ENCODE data around the gene C11orf68. TPM values are rescaled to one million over a fixed set of nuclear protein-coding genes. Genes with fewer than 3 reads are reported as not detected.

The C11orf68 gene
- total RNA-seq, 1 donor from 2014 or later, result 6.9 TPM

DNA sequence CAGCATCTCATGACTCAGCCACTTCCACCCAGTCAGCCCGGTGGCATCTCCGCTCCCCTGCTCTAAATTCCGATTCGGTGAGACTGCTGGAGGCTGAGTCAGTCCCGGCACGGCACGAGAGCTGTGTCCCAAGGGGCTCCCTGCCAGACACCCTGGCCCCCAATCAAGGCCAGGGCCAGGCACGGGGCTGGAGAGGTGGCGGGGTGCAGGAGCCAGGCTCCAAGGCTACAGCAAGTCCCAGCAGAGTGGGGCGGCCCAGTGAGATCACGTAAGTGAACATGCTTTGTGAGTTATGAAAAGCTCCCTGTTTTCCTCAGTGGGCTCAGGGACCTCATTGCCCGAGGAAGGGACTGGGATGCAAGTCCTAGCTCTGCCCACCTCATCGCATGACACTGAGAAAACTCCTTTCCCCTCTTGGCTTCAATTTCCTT lies 3.0 kb downstream of the C11orf68 start:
- TF ChIP-seq EZH2 (IDR thresholded peaks at IDR 0.05) (no peak), EZH2phosphoT487 (IDR thresholded peaks at IDR 0.05) (no peak)
- TF ChIP-seq, protein P1, sequence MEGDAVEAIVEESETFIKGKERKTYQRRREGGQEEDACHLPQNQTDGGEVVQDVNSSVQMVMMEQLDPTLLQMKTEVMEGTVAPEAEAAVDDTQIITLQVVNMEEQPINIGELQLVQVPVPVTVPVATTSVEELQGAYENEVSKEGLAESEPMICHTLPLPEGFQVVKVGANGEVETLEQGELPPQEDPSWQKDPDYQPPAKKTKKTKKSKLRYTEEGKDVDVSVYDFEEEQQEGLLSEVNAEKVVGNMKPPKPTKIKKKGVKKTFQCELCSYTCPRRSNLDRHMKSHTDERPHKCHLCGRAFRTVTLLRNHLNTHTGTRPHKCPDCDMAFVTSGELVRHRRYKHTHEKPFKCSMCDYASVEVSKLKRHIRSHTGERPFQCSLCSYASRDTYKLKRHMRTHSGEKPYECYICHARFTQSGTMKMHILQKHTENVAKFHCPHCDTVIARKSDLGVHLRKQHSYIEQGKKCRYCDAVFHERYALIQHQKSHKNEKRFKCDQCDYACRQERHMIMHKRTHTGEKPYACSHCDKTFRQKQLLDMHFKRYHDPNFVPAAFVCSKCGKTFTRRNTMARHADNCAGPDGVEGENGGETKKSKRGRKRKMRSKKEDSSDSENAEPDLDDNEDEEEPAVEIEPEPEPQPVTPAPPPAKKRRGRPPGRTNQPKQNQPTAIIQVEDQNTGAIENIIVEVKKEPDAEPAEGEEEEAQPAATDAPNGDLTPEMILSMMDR (IDR thresholded peaks at IDR 0.05), result no peak
- Histone ChIP-seq H3K4me3 (no peak overlapping the region), H3K9ac (no peak overlapping the region), H3F3A (ENCODE audit: low read depth) (no peaks in the 10 kb centered on the region), H3K27ac (no peak overlapping the region), H3K4me1 (peaks cover 10% of the 10 kb centered on the region), H3K9me3 (ENCODE audit: low read depth) (no peaks in the 10 kb centered on the region), H3K4me2 (no peak overlapping the region), H3K36me3 (no peaks in the 10 kb centered on the region), H2AFZ (replicated peaks) (no peak overlapping the region), H4K20me1 (ENCODE audit: low read depth) (peaks cover 9% of the 10 kb centered on the region), H3K79me2 (ENCODE audit: low read depth) (peaks cover 21% of the 10 kb centered on the region), H3K27me3 (no peaks in the 10 kb centered on the region)
- Mint-ChIP-seq H3K27me3 (ENCODE audit: insufficient read depth, low read depth) (peaks cover 3% of the 10 kb centered on the region), H3K4me3 (peak overlapping the region; percentile 92), H3K36me3 (peaks cover 5% of the 10 kb centered on the region), H3K4me1 (peaks cover 30% of the 10 kb centered on the region), H3K9me3 (no peaks in the 10 kb centered on the region), H3K27ac (no peak overlapping the region)
- no peak for DNase-seq (ENCODE audit: low spot score)

DNA sequence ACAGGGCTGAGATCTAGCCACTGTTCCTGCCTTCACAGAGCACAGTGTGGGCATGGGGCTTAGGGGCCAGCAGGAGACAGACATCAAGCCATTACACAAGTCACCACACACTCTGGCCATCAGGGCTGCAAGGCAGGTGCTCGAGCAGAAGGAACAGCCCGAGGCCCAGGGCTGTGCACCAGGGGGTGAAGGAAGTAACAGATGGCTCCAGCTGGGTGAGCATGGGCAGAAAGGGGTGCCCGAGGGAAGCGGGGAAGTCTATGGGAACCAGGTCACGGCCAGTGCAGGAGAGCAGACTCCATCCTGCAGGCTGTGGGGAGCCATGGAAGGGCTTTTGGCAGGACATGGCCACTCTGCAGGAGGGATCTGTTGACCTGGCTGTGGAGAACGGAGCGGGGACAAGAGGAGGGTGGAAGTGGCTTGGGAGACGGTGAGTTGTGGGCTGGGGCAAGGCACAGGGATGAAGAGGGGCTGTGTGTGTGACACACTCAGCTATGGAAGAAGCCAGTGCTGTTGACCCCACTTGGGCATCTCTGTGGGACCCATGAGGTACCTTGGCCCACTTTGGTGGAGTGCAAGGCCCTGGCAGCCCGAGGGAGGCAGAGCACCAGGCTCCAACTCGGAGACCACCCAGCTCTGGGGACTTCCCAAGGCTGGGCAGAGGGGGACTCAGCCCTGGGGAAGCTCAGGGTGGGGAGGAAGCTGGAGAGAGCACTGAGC lies 3.6 kb downstream of the C11orf68 start:
- peaks cover 18% of the 10 kb centered on the region for H3K79me2 ChIP-seq (ENCODE audit: low read depth)
- no peak overlapping the region for H3K27ac ChIP-seq
- peaks cover 24% of the 10 kb centered on the region for H3K4me1 Mint-ChIP-seq
- no peak overlapping the region for H3K4me2 ChIP-seq
- H3K36me3 Mint-ChIP-seq, result peaks cover 5% of the 10 kb centered on the region
- H3K4me3 ChIP-seq, result no peak overlapping the region
- peaks cover 3% of the 10 kb centered on the region for H3K27me3 Mint-ChIP-seq (ENCODE audit: insufficient read depth, low read depth)
- H3F3A ChIP-seq (ENCODE audit: low read depth), result peaks cover 3% of the 10 kb centered on the region
- H2AFZ ChIP-seq (replicated peaks), result no peak overlapping the region
- H3K9me3 Mint-ChIP-seq, result no peaks in the 10 kb centered on the region
- DNase-seq (ENCODE audit: low spot score), result no peak
- H3K4me1 ChIP-seq, result peaks cover 7% of the 10 kb centered on the region
- H3K27me3 ChIP-seq, result no peaks in the 10 kb centered on the region
- no peaks in the 10 kb centered on the region for H3K9me3 ChIP-seq (ENCODE audit: low read depth)
- TF ChIP-seq, protein P1 (IDR thresholded peaks at IDR 0.05), result no peak
- TF ChIP-seq EZH2phosphoT487 (IDR thresholded peaks at IDR 0.05) (no peak), EZH2 (IDR thresholded peaks at IDR 0.05) (no peak)
- H3K36me3 ChIP-seq, result no peaks in the 10 kb centered on the region
- no peak overlapping the region for H3K4me3 Mint-ChIP-seq
- peak overlapping the region; percentile 82 for H3K27ac Mint-ChIP-seq
- H4K20me1 ChIP-seq (ENCODE audit: low read depth), result peaks cover 4% of the 10 kb centered on the region
- H3K9ac ChIP-seq, result no peak overlapping the region

DNA sequence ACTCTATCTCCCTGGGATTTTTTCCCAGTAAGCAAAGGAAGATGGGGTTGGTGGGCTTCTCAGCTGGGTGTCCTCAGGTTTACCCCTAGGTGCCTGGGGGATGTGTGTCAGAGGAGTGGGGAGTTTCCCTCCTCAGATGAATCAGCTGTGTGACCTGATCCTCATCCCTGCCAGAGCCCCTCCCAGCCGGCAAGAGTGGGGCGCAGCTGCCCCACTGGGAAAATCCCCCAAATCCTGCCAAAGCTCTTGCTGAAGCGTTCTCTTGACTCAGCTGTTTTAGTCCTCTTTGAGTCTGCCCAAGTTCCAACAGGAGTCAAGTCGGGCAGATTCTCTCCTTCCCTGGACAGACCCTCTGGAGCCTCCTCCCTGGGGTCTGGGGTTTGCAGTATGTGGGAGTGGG lies 6.0 kb downstream of the C11orf68 start:
- Histone ChIP-seq H3K4me2 (no peak overlapping the region), H2AFZ (replicated peaks) (no peak overlapping the region), H3K9me3 (ENCODE audit: low read depth) (no peaks in the 10 kb centered on the region), H3K4me3 (no peak overlapping the region), H3K4me1 (peaks cover 3% of the 10 kb centered on the region), H3K27me3 (peaks cover 18% of the 10 kb centered on the region), H3K27ac (no peak overlapping the region), H3K36me3 (no peaks in the 10 kb centered on the region), H3F3A (ENCODE audit: low read depth) (peaks cover 3% of the 10 kb centered on the region), H3K9ac (no peak overlapping the region), H3K79me2 (ENCODE audit: low read depth) (peaks cover 5% of the 10 kb centered on the region), H4K20me1 (ENCODE audit: low read depth) (no peaks in the 10 kb centered on the region)
- TF ChIP-seq EZH2 (IDR thresholded peaks at IDR 0.05), result no peak
- no peak for TF ChIP-seq EZH2phosphoT487 (IDR thresholded peaks at IDR 0.05)
- TF ChIP-seq, protein P1 (IDR thresholded peaks at IDR 0.05), result no peak
- Mint-ChIP-seq H3K4me1 (peaks cover 29% of the 10 kb centered on the region), H3K27ac (no peak overlapping the region), H3K27me3 (ENCODE audit: insufficient read depth, low read depth) (peaks cover 5% of the 10 kb centered on the region), H3K9me3 (no peaks in the 10 kb centered on the region), H3K36me3 (peaks cover 5% of the 10 kb centered on the region), H3K4me3 (no peak overlapping the region)
- no peak for DNase-seq (ENCODE audit: low spot score)

Data from neural progenitor cell (in vitro differentiated cells).